ENCODE results near the gene IL1RAPL2. TPM values are rescaled to one million over a fixed set of nuclear protein-coding genes. Genes with fewer than 3 reads are reported as not detected.

IL1RAPL2 gene
- polyA plus RNA-seq, 3 donors: not detected

DNA sequence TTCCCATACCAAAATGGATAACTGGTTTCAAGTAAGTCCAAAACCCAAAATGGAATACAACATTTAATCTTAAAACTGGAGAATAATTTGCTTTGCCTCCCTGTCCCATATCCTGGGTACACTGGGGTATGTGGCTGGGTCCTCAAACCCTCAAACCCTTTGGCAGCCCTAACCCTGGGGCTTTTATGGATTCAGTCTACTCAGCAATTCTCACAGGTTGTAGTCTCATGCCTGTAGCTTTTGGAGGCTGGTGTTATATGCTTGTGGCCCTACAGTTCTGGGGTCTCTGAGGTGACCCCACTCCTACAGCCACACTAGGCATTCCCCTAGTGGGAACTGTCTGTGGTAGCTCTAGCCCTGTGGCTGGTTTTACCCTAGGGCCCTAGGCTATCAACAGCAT, 1145.8 kb downstream of the IL1RAPL2 start:
- H3K79me2 ChIP-seq (ENCODE audit: insufficient read depth, low read length): no peaks in the 10 kb centered on the region
- no peaks in the 10 kb centered on the region for H4K20me1 ChIP-seq (ENCODE audit: insufficient read depth, low read length)
- no peaks in the 10 kb centered on the region for H3K27me3 ChIP-seq (ENCODE audit: control insufficient read depth in 2 of 2, insufficient read depth in 2 of 2, low read length in 2 of 2)
- Mint-ChIP-seq H3K27ac (no peak overlapping the region), H3K9me3 (peaks cover 0 to 6% (median 2%) of the 10 kb centered on the region in 7 donors), H3K27me3 (ENCODE audit: low read depth in 3 of 3) (no peaks in the 10 kb centered on the region), H3K36me3 (no peaks in the 10 kb centered on the region), H3K4me1 (no peaks in the 10 kb centered on the region), H3K4me3 (no peak overlapping the region)
- H2AFZ ChIP-seq (ENCODE audit: insufficient read depth, low read depth, low read length, poor library complexity, severe bottlenecking): no peak overlapping the region
- no peak for DNase-seq
- H3K4me1 ChIP-seq (ENCODE audit: control insufficient read depth in 1 of 2, insufficient read depth in 2 of 2, low read length in 2 of 2): no peaks in the 10 kb centered on the region
- H3K36me3 ChIP-seq (replicated peaks in 1 of 2; ENCODE audit: control insufficient read depth in 1 of 2, insufficient read depth in 2 of 2, low read length in 2 of 2): no peaks in the 10 kb centered on the region
- no peak overlapping the region for H3K9ac ChIP-seq (ENCODE audit: insufficient read depth, low read length, poor library complexity, severe bottlenecking)
- peaks cover 0 to 10% of the 10 kb centered on the region in 2 donors for H3K9me3 ChIP-seq (replicated peaks in 1 of 2; ENCODE audit: control insufficient read depth in 1 of 2, insufficient read depth in 1 of 2, low read length in 2 of 2)
- no peak overlapping the region for H3K4me2 ChIP-seq (replicated peaks; ENCODE audit: extremely low read depth, low read length, poor library complexity, severe bottlenecking)
- no peak overlapping the region for H3K4me3 ChIP-seq (replicated peaks in 1 of 3; ENCODE audit: low read depth in 2 of 3, low read length in 3 of 3)
- intact Hi-C loops (cut with micrococcal nuclease): no loop called here
- TF ChIP-seq, protein P1, sequence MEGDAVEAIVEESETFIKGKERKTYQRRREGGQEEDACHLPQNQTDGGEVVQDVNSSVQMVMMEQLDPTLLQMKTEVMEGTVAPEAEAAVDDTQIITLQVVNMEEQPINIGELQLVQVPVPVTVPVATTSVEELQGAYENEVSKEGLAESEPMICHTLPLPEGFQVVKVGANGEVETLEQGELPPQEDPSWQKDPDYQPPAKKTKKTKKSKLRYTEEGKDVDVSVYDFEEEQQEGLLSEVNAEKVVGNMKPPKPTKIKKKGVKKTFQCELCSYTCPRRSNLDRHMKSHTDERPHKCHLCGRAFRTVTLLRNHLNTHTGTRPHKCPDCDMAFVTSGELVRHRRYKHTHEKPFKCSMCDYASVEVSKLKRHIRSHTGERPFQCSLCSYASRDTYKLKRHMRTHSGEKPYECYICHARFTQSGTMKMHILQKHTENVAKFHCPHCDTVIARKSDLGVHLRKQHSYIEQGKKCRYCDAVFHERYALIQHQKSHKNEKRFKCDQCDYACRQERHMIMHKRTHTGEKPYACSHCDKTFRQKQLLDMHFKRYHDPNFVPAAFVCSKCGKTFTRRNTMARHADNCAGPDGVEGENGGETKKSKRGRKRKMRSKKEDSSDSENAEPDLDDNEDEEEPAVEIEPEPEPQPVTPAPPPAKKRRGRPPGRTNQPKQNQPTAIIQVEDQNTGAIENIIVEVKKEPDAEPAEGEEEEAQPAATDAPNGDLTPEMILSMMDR (IDR thresholded peaks at IDR 0.05): no peak
- no peak overlapping the region for H3K27ac ChIP-seq (ENCODE audit: low read depth in 1 of 2, low read length in 2 of 2)

DNA sequence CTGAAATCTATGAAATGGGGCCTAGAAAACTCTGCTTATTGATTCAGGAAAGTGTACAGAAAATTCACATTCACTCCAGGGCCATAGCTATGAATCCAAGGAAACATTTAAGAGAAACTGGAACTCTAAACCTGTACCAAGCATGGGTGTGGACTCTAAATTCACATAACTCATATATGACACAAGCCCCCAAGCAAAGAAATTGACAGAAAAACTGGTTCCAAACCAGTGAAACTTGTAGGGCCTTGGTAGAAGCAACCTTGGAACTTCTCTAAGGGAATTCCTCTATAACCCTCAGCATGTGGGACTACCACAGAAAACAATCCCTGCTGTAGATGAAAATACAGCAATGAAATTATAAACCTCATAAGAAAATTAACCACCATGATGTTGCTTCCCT, 1149.7 kb downstream of the IL1RAPL2 start:
- H3K9me3 ChIP-seq (replicated peaks in 1 of 2; ENCODE audit: control insufficient read depth in 1 of 2, insufficient read depth in 1 of 2, low read length in 2 of 2): peaks cover 0 to 10% of the 10 kb centered on the region in 2 donors
- H3K4me3 Mint-ChIP-seq: no peak overlapping the region
- intact Hi-C loops (cut with micrococcal nuclease): no loop called here
- no peak overlapping the region for H3K9ac ChIP-seq (ENCODE audit: insufficient read depth, low read length, poor library complexity, severe bottlenecking)
- H2AFZ ChIP-seq (ENCODE audit: insufficient read depth, low read depth, low read length, poor library complexity, severe bottlenecking): no peak overlapping the region
- no peaks in the 10 kb centered on the region for H3K27me3 ChIP-seq (ENCODE audit: control insufficient read depth in 2 of 2, insufficient read depth in 2 of 2, low read length in 2 of 2)
- no peak overlapping the region for H3K27ac Mint-ChIP-seq
- no peaks in the 10 kb centered on the region for H3K36me3 ChIP-seq (replicated peaks in 1 of 2; ENCODE audit: control insufficient read depth in 1 of 2, insufficient read depth in 2 of 2, low read length in 2 of 2)
- H3K27ac ChIP-seq (ENCODE audit: low read depth in 1 of 2, low read length in 2 of 2): no peak overlapping the region
- H3K27me3 Mint-ChIP-seq (ENCODE audit: low read depth in 3 of 3): no peaks in the 10 kb centered on the region
- no peaks in the 10 kb centered on the region for H3K4me1 Mint-ChIP-seq
- no peak overlapping the region for H3K4me3 ChIP-seq (replicated peaks in 1 of 3; ENCODE audit: low read depth in 2 of 3, low read length in 3 of 3)
- no peaks in the 10 kb centered on the region for H3K79me2 ChIP-seq (ENCODE audit: insufficient read depth, low read length)
- H4K20me1 ChIP-seq (ENCODE audit: insufficient read depth, low read length): no peaks in the 10 kb centered on the region
- TF ChIP-seq, protein P1 (IDR thresholded peaks at IDR 0.05): no peak
- H3K4me2 ChIP-seq (replicated peaks; ENCODE audit: extremely low read depth, low read length, poor library complexity, severe bottlenecking): no peak overlapping the region
- peaks cover 0 to 6% (median 2%) of the 10 kb centered on the region in 7 donors for H3K9me3 Mint-ChIP-seq
- H3K36me3 Mint-ChIP-seq: no peaks in the 10 kb centered on the region
- no peak for DNase-seq
- no peaks in the 10 kb centered on the region for H3K4me1 ChIP-seq (ENCODE audit: control insufficient read depth in 1 of 2, insufficient read depth in 2 of 2, low read length in 2 of 2)
